Bone marrow (tissue), 2 donors: ENCODE results near the gene SMC4.
A peak's percentile ranks its signal among the peaks of the same experiment; 100 is the strongest.

Experiments
- DNase-seq, 2 donors: peaks; one replicate each; lab custom pipeline; 2025; lab: John Stamatoyannopoulos, UW

SMC4 gene

GRCh38 chr3:160394009-160394392 is 5.4 kb upstream of the SMC4 start:
- DNase-seq: no peak

GRCh38 chr3:160395297-160395696 is 4.2 kb upstream of the SMC4 start:
- no peak for DNase-seq

GRCh38 chr3:160398820-160399124 is 678 bp upstream of the SMC4 start:
- no peak for DNase-seq

GRCh38 chr3:160400030-160400701 is 716 bp downstream of the SMC4 start:
- peak in 1 of 2 donors; percentile 63 for DNase-seq

GRCh38 chr3:160400702-160401150 is 1.3 kb downstream of the SMC4 start:
- DNase-seq: peak in 1 of 2 donors; percentile 30

- DNase-seq: peak in 1 of 2 donors; percentile 50
Measured at GRCh38 chr3:160401291-160402095, 2.0 kb downstream of the SMC4 start.

GRCh38 chr3:160402221-160403027 is 3.0 kb downstream of the SMC4 start:
- no peak for DNase-seq

GRCh38 chr3:160403028-160403545 is 3.6 kb downstream of the SMC4 start:
- DNase-seq: no peak

GRCh38 chr3:160403796-160404470 is 4.5 kb downstream of the SMC4 start:
- DNase-seq: peak in 1 of 2 donors; percentile 7

GRCh38 chr3:160409812-160410610 is 10.6 kb downstream of the SMC4 start:
- no peak for DNase-seq

GRCh38 chr3:160412477-160412876 is 13.0 kb downstream of the SMC4 start:
- no peak for DNase-seq

GRCh38 chr3:160413613-160414248 is 14.3 kb downstream of the SMC4 start:
- peak in 1 of 2 donors; percentile 76 for DNase-seq

- DNase-seq: no peak
Measured at GRCh38 chr3:160417311-160417710, 17.9 kb downstream of the SMC4 start.

GRCh38 chr3:160427832-160428424 is 28.5 kb downstream of the SMC4 start:
- DNase-seq: no peak

- no peak for DNase-seq
Measured at GRCh38 chr3:160434071-160434470, 34.6 kb downstream of the SMC4 start.

- DNase-seq: no peak
Measured at GRCh38 chr3:160435095-160435494, 35.6 kb downstream of the SMC4 start.

- DNase-seq: no peak
Measured at GRCh38 chr3:160435747-160436146, 36.3 kb downstream of the SMC4 start.

GRCh38 chr3:160437083-160437455 is 37.6 kb downstream of the SMC4 start:
- no peak for DNase-seq

GRCh38 chr3:160440687-160441086 is 41.2 kb downstream of the SMC4 start:
- no peak for DNase-seq

GRCh38 chr3:160444411-160444810 is 45.0 kb downstream of the SMC4 start:
- no peak for DNase-seq
